H1 (cell line): ENCODE measurements around the gene SERPINB12. TPM values are rescaled to one million over a fixed set of nuclear protein-coding genes. Genes with fewer than 3 reads are reported as not detected.

Experiments used
- CBX5 ChIP-seq: fragments of 300-800, 300-1000 bp; sonication (generic); IDR thresholded peaks from 2 replicates; pipeline ENCODE4 v1.7.1; 2016; ENCODE audit warnings: antibody characterized with exemption, low read length, low read depth
- CHD2 ChIP-seq: IDR thresholded peaks from 2 replicates; pipeline ENCODE4 v1.6.1; 2012; ENCODE audit warnings: low read length, improper control_type of control experiment
- EGR1 ChIP-seq: IDR thresholded peaks from 2 replicates; pipeline ENCODE4 v1.6.1; 2011; ENCODE audit warnings: low read depth, low read length, borderline replicate concordance
- FOSL1 ChIP-seq: IDR thresholded peaks from 2 replicates; pipeline ENCODE4 v1.6.1; 2011; ENCODE audit warnings: mild to moderate bottlenecking, low read depth, low read length, moderate library complexity; ENCODE audit not compliant: insufficient read depth
- KDM4A ChIP-seq: IDR thresholded peaks from one replicate; pipeline ENCODE4 v1.7.1; 2012; ENCODE audit warnings: low read depth, mild to moderate bottlenecking, moderate library complexity, low read length, inconsistent platforms; ENCODE audit not compliant: severe bottlenecking
- SIRT6 ChIP-seq: IDR thresholded peaks from one replicate; pipeline ENCODE4 v1.7.1; 2012; ENCODE audit warnings: low read length, inconsistent platforms
- SP1 ChIP-seq: IDR thresholded peaks from 2 replicates; pipeline ENCODE4 v1.6.1; 2011; ENCODE audit warnings: low read depth, low read length
- YY1 ChIP-seq: IDR thresholded peaks from 2 replicates; pipeline ENCODE4 v1.6.1; 2011; ENCODE audit warnings: low read depth, mild to moderate bottlenecking, low read length
- polyA plus RNA-seq, 7 experiments: library from polyadenylated mRNA; depleted of rRNA in 3 of 7; stranded (reverse) in 5 of 7; unstranded in 2 of 7; fragments of >200 nt in 5 of 7; fragments of 200-250 nt in 2 of 7; gene quantifications; 1 replicate in 5 of 7; 2 replicates in 1 of 7; 4 replicates in 1 of 7; pipeline versions ENCODE4 v1.2.1 to v1.2.3, GENCODE V29; 2011 to 2013; ENCODE audit warnings: missing spikeins in 2 of 7, mixed read lengths in 2 of 7
- total RNA-seq: library from RNA; stranded (reverse); fragmentation: NEBNext Ultra II Directional; extraction: Animal tissue kit (Norgen Biotek cat#: 25700); gene quantifications from 2 replicates; pipeline ENCODE4 v1.2.1, GENCODE V29; 2021

Gene SERPINB12
- total and polyA plus RNA-seq, 2 of the 8 experiments (the other 6 are each of a cell fraction or from before 2014, with no cell fraction given) = not detected

DNA sequence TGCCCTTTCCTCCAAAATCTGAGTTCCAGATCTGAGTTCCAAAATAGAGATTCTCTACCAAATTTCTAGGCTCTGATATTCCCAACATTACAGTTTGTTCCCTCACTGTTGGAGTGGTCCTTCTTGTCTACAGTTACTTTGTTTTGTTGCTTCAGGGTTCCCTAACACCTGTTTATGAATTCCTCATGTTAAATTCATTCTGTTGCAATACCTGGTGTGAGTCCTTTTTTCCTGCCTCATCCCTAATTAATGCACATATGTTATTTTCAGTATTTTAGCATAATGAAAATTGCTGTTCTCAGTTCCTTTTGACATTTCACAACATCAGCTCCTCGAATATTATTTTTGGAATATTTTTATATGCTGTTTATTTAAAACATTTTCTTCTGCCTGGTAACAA is 61.2 kb downstream of the SERPINB12 start (continued):
- TF ChIP-seq CBX5 = no peak
- no peak for TF ChIP-seq CHD2
- TF ChIP-seq SIRT6 = no peak
- no peak for TF ChIP-seq FOSL1
- no peak for TF ChIP-seq SP1
- no peak for TF ChIP-seq YY1
- TF ChIP-seq EGR1 = no peak
- no peak for TF ChIP-seq KDM4A
